CD4-positive, alpha-beta T cell treated with Interleukin-1 beta for 1 hour (primary cell): ENCODE results near the gene AMDHD1.

Source experiments
- DNase-seq, 2 donors: peaks; one replicate each; pipeline ENCODE4 v3.0.0-alpha.2; 2020 to 2022

The AMDHD1 gene

DNA sequence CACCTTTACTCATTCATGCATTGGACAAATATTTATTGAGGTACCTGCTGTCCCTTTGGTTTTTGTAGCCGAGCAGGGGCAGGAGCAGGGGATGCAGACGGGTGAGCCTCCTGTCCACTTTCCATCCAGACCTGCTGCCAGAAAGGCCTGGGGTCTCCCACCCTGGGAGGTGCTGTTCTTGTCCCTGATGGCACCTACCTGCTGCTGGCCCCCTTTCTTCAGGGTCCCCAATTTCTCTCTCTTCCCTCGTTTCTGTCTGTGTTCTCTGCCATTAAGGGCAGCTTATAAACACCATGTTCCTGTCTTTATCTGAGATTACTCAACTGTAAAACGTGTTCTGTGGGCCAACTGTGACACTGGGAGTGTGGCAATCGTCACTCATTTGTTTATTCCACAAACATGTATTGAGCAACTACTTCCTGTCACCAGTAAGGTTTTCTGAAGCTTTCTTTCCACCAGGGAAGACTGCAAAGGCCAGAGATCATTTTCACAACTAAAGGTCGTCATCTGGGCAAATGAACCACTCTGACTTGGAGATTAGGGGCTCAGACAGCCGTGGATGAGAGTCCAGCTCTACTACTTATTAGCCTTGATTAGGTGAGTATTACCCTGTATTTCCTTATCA lies 53.0 kb downstream of the AMDHD1 start, which contains the start of gene HAL:
HAL (minus strand) TSS at position 311 of the 625 bp plus-strand sequence. CDS start 434 bp downstream, outside the sequence.
- peak in 1 of 2 donors; percentile 39 for DNase-seq

- DNase-seq, result no peak
Measured at GRCh38 chr12:95997276-95997675, 54.1 kb downstream of the AMDHD1 start.

GRCh38 chr12:95997911-95998510 lies 54.9 kb downstream of the AMDHD1 start:
- DNase-seq, result no peak

DNA sequence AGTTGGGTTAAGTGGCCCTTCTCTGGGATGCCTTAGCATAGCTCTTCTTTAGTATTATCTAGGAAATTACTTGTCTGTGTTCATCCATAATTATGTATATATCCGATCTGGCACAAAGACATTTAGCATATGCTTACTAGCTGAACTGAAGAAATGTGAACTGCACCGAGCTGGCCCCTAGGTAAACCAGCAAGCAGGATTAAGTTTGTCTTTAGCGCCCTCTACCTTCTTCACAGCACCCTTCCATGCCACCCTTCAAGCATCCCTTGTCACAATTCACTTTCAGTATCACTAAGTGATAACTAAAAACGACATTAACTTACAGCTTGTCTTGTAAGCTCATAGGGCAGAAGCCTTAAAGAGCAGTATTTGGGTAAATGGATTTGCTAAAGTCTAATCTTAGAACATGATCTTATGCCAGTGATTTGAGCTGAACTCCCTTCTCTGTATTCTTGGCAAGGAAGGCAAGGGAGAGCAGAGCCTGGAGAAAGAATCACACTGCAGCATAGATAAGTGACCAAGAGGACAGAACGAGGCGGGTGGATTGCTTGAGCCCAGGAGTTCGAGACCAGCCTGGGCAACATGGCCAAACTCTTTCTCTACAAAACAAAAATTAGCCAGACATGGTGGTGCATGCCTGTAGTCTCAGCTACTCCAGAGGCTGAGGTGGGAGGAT lies 55.6 kb downstream of the AMDHD1 start:
- peak; percentile 56 to 71 for DNase-seq

GRCh38 chr12:95999484-95999883 lies 56.4 kb downstream of the AMDHD1 start:
- DNase-seq, result no peak

DNA sequence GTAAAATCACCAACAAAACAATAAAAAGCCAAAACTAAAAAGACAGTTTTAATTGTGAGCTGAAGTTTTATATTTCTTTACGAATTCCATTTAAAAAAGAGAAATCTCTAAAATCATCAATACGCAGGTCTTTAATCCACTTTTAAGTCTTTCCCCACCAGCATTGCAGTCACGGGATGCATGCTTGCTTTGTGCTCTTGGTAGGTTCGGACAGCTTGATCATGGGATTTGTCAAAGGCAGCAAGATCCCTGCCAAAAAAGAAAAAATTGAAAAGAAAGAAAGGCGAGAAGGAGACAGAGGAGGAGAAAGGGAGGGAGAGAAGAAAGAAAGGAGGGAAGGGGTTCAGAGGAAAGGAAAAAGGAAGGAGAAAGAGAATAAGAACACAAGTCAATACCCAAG lies 57.7 kb downstream of the AMDHD1 start:
- DNase-seq, result no peak

GRCh38 chr12:96006727-96007126 lies 63.6 kb downstream of the AMDHD1 start:
- DNase-seq, result no peak

GRCh38 chr12:96007729-96008128 lies 64.6 kb downstream of the AMDHD1 start:
- no peak for DNase-seq

DNA sequence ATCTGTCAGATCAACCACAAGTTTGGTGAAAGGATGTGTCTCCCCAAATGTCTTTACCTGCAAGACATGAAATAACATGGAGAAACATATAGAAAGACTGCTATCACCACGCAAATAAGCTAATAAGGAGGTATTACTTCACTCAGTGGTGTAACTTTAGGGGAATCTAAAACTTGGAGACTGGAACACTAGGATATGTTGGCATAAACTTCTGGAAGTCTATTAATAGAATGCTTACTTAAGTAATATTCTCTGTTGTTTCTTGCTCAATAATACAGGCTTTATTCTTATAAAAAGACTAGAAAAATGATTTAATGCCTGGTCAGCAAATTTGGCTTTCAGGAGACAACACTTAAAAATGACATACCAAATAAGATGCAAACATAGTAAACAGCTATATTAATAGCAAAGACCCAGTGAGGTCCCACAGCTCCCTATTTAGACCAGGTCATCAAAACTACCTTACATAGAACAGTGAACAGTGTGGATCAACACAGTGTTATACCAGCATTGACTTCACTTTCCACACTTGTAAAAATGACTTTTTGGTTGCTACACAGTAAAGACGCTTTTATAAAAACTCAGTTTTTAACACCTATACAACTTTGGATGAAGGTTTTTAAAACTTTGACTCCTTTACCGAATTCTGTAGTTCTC lies 71.9 kb downstream of the AMDHD1 start:
- no peak for DNase-seq

GRCh38 chr12:96015672-96016071 lies 72.5 kb downstream of the AMDHD1 start:
- no peak for DNase-seq
